ENCODE results near the gene OXT. TPM values are rescaled to one million over a fixed set of nuclear protein-coding genes. Genes with fewer than 3 reads are reported as not detected.
"Not testable (repeated sequence)": the region's sequence is repeated elsewhere in the genome, so short reads cannot be mapped to it uniquely, and the experiment has no call there.

OXT gene
- total RNA-seq, 1 donor from 2014 or later, result not detected

- TF ChIP-seq CTCF (IDR thresholded peaks at IDR 0.05), result no peak
- H3K9me3 Mint-ChIP-seq (ENCODE audit: low read depth), result no peaks in the 10 kb centered on the region
- no peak overlapping the region for H3K27ac Mint-ChIP-seq (ENCODE audit: unreplicated experiment)
- no peak overlapping the region for H3K4me3 Mint-ChIP-seq (ENCODE audit: unreplicated experiment)
- peaks cover 7% of the 10 kb centered on the region for H3K4me1 Mint-ChIP-seq (ENCODE audit: low read depth)
- H3K27me3 Mint-ChIP-seq (ENCODE audit: low read depth), result peaks cover 9% of the 10 kb centered on the region
- no peaks in the 10 kb centered on the region for H3K36me3 Mint-ChIP-seq (ENCODE audit: low read depth)
- DNase-seq (ENCODE audit: low spot score), result peak; percentile 53
Observed at GRCh38 chr20:3068986-3069900, 2.2 kb upstream of the OXT start.

DNA sequence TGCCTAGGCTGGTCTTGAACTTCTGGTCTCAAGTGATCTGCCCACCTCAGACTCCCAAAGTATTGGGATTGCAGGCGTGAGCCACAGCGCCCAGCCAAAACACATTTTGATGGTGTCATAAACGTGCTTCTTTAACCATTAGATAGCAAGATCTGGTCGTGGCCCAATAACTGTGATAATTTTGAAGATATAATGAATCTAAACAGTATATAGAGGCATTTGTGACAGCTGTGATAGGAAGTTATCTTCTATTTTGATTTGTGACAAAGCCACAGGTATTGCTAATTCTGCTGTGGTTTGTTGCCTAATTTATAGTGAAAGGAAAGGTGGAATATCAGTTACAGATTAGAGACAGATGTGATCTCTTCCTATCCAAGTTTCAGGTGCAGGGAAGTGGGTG lies 695 bp upstream of the OXT start:
- TF ChIP-seq CTCF (IDR thresholded peaks at IDR 0.05), result no peak
- Mint-ChIP-seq H3K36me3 (ENCODE audit: low read depth) (no peaks in the 10 kb centered on the region), H3K27me3 (ENCODE audit: low read depth) (peaks cover 8% of the 10 kb centered on the region), H3K9me3 (ENCODE audit: low read depth) (no peaks in the 10 kb centered on the region), H3K4me1 (ENCODE audit: low read depth) (peaks cover 7% of the 10 kb centered on the region), H3K27ac (ENCODE audit: unreplicated experiment) (no peak overlapping the region), H3K4me3 (ENCODE audit: unreplicated experiment) (no peak overlapping the region)
- DNase-seq (ENCODE audit: low spot score), result peak; percentile 24

- H3K4me3 Mint-ChIP-seq (ENCODE audit: unreplicated experiment), result peak overlapping the region; percentile 9
- peaks cover 8% of the 10 kb centered on the region for H3K27me3 Mint-ChIP-seq (ENCODE audit: low read depth)
- TF ChIP-seq CTCF (IDR thresholded peaks at IDR 0.05), result no peak
Observed at GRCh38 chr20:3071266-3071609, 182 bp upstream of the OXT start.

GRCh38 chr20:3072530-3073250 lies 1.3 kb downstream of the OXT start:
- peaks cover 4% of the 10 kb centered on the region for H3K4me1 Mint-ChIP-seq (ENCODE audit: low read depth)
- no peaks in the 10 kb centered on the region for H3K9me3 Mint-ChIP-seq (ENCODE audit: low read depth)
- TF ChIP-seq CTCF (IDR thresholded peaks at IDR 0.05), result no peak
- no peaks in the 10 kb centered on the region for H3K36me3 Mint-ChIP-seq (ENCODE audit: low read depth)
- H3K4me3 Mint-ChIP-seq (ENCODE audit: unreplicated experiment), result peak overlapping the region; percentile 55
- no peak overlapping the region for H3K27ac Mint-ChIP-seq (ENCODE audit: unreplicated experiment)
- peak; percentile 77 for DNase-seq (ENCODE audit: low spot score)
- peaks cover 10% of the 10 kb centered on the region for H3K27me3 Mint-ChIP-seq (ENCODE audit: low read depth)

More at GRCh38 chr20:3071266-3071609, 182 bp upstream of the OXT start:
- Mint-ChIP-seq H3K36me3 (ENCODE audit: low read depth) (no peaks in the 10 kb centered on the region), H3K4me1 (ENCODE audit: low read depth) (peaks cover 7% of the 10 kb centered on the region), H3K27ac (ENCODE audit: unreplicated experiment) (no peak overlapping the region), H3K9me3 (ENCODE audit: low read depth) (no peaks in the 10 kb centered on the region)
- no peak for DNase-seq (ENCODE audit: low spot score)

DNA sequence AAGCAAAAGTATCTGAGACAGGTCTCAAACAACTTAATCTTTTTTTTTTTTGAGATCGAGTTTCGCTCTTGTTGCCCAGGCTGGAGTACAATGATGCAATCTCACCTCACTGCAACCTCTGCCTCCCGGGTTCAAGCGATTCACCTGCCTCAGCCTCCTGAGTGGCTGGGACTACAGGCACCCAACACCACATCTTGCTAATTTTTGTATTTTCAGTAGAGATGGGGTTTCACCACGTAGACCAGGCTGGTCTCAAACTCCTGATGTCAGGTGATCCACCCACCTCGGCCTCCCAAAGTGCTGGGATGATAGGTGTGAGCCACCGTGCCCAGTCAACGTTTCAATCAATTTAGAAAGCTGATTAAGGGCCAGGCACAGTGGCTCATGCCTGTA lies 1.8 kb downstream of the OXT start:
- DNase-seq (ENCODE audit: low spot score); H3K36me3 Mint-ChIP-seq (ENCODE audit: low read depth); H3K4me1 Mint-ChIP-seq (ENCODE audit: low read depth); H3K9me3 Mint-ChIP-seq (ENCODE audit: low read depth); H3K27ac Mint-ChIP-seq (ENCODE audit: unreplicated experiment); H3K4me3 Mint-ChIP-seq (ENCODE audit: unreplicated experiment): not testable (repeated sequence)
- H3K27me3 Mint-ChIP-seq (ENCODE audit: low read depth), result peaks cover 10% of the 10 kb centered on the region
